Central memory CD8-positive, alpha-beta T cell (primary cell): ENCODE data around the gene TBC1D2B.

ENCODE experiments used
- ATAC-seq: fragments of 150-1000 bp; cut with Tn5 transposase; replicated peaks from 2 replicates; pipeline ENCODE4 v1.10.0; 2022; ENCODE audit warnings: mild to moderate bottlenecking, moderate FRiP score, moderate number of reproducible peaks; ENCODE audit not compliant: poor library complexity, severe bottlenecking; ENCODE audit errors: extremely low read depth
- DNase-seq, 2 donors: peaks; one replicate each; pipeline ENCODE4 v3.0.0; 2021; ENCODE audit warnings: low spot score in 2 of 2
- H3K27ac Mint-ChIP-seq: one replicate; pipeline ENCODE4 v1.8.0; 2022; ENCODE audit warnings: low read depth, mild to moderate bottlenecking, moderate library complexity, mixed read lengths
- H3K27me3 Mint-ChIP-seq: one replicate; pipeline ENCODE4 v1.8.0; 2022; ENCODE audit warnings: mixed read lengths
- H3K36me3 Mint-ChIP-seq: one replicate; pipeline ENCODE4 v1.8.0; 2022; ENCODE audit warnings: mild to moderate bottlenecking, moderate library complexity, mixed read lengths; ENCODE audit not compliant: insufficient read depth
- H3K4me1 Mint-ChIP-seq: one replicate; pipeline ENCODE4 v1.8.0; 2022; ENCODE audit warnings: mixed read lengths
- H3K4me3 Mint-ChIP-seq: one replicate; pipeline ENCODE4 v1.8.0; 2022; ENCODE audit warnings: mild to moderate bottlenecking, moderate library complexity, mixed read lengths
- H3K9me3 Mint-ChIP-seq: one replicate; pipeline ENCODE4 v1.8.0; 2022; ENCODE audit warnings: mixed read lengths

Gene TBC1D2B

DNA sequence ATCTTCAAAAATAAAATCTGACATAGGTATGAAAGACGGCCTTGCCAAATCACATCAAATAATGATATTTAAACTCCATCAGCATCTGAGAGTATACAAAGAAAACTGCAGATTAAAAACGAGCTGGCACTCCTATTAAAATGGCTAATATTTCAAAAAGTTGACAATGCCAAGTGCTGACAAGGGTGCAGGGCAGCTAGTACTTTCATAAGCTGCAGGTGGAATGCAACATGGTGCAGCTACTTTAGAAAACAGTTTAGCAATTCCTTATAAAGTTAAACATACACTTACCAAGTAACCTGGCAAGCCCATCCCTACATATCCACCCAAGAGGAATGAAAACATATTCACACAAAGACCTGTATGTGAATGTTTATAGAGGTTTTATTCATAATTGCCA is 23.0 kb downstream of the TBC1D2B start:
- H3K9me3 Mint-ChIP-seq, result no peaks in the 10 kb centered on the region
- peak overlapping the region; percentile 58 for H3K4me3 Mint-ChIP-seq
- peak overlapping the region; percentile 97 for H3K27ac Mint-ChIP-seq
- peaks cover 88% of the 10 kb centered on the region for H3K4me1 Mint-ChIP-seq
- ATAC-seq (no peak), DNase-seq (no peak)
- peaks cover 30% of the 10 kb centered on the region for H3K36me3 Mint-ChIP-seq
- no peaks in the 10 kb centered on the region for H3K27me3 Mint-ChIP-seq

DNA sequence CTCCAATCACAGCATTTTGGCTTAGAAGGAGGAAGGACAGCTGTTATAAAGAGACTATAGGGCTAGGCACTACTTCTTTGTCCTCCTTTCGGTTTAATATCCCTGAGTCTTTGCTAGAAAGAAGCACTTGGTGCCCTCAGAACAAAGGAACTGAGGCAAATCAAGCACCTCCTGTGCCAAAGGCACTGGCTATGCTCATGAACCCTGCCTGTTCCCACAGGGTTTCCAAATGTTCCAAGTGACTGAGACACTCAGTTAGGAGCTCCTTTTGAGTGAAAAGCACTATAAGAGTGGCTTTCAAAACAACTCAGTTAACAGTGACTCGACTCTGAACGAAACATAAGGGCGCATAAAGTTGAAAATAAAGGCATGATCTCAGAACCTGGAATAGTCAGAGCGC is 25.0 kb downstream of the TBC1D2B start:
- Mint-ChIP-seq H3K36me3 (peaks cover 39% of the 10 kb centered on the region), H3K4me3 (peak overlapping the region; percentile 68), H3K9me3 (no peaks in the 10 kb centered on the region), H3K27ac (peak overlapping the region; percentile 97), H3K27me3 (no peaks in the 10 kb centered on the region), H3K4me1 (peaks cover 88% of the 10 kb centered on the region)
- ATAC-seq, result no peak
- no peak for DNase-seq

DNA sequence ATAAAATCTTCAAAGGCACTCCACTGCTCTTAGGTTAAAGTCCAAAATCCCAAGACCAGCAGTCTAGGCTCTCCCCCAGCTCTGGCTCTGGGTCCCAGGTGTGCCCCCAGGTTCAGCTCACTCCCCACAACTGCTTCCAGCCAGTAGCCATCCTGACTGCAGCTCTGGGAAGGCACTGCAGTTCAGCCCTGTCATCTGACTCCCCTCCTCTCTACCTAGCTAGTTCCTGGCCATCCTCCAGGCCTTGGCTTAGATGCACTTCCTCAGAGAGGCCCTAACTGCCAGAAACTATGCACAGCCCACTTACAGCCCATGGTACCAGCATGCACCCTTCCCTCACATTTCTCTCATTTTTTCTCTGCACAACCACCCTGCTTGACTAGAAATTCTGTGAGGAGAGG is 25.5 kb downstream of the TBC1D2B start:
- peak overlapping the region; percentile 97 for H3K27ac Mint-ChIP-seq
- no peak for DNase-seq
- peak overlapping the region; percentile 68 for H3K4me3 Mint-ChIP-seq
- H3K27me3 Mint-ChIP-seq, result no peaks in the 10 kb centered on the region
- H3K4me1 Mint-ChIP-seq, result peaks cover 93% of the 10 kb centered on the region
- peaks cover 42% of the 10 kb centered on the region for H3K36me3 Mint-ChIP-seq
- no peak for ATAC-seq
- H3K9me3 Mint-ChIP-seq, result no peaks in the 10 kb centered on the region

DNA sequence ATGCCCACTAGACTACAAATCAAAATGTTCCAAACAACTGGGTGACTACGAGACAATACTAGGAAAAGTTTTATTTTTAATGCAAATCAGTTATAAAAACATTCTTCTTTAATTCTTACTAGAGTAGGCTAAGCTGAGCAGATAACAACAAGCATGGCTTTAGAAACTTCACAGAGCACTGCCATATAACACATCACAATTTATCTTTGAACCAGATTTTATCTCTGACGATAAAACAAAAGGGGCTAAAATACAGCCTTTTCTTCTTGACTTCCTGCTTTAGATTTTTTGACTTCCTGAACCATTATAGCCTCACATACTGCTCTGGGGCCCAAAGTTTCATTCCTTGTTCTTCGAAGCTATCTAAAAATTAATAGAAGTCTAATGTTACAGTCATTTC is 25.9 kb downstream of the TBC1D2B start:
- Mint-ChIP-seq H3K4me1 (peaks cover 93% of the 10 kb centered on the region), H3K9me3 (no peaks in the 10 kb centered on the region), H3K36me3 (peaks cover 46% of the 10 kb centered on the region), H3K4me3 (peak overlapping the region; percentile 68), H3K27ac (peak overlapping the region; percentile 97), H3K27me3 (no peaks in the 10 kb centered on the region)
- DNase-seq (no peak), ATAC-seq (no peak)

DNA sequence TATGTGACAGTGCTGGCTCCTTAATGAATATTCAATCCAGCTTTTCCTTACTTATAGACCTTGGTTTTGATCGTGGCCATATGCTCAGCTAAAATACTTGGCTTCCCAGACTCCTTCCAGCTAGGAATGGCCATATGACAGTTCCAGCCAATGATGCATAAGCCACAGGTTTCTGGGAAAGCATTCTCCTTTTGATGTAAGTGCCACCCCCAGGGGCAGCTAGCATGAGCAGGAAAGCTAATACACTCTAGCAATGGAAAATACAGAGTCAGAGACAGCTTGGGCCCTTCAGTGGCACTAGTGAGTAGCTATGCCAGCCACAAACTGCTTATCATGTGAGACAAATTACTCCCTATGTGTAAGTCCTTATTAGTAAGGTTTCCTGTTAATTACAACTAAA is 26.7 kb downstream of the TBC1D2B start:
- Mint-ChIP-seq H3K4me3 (peak overlapping the region; percentile 75), H3K9me3 (no peaks in the 10 kb centered on the region), H3K4me1 (peaks cover 88% of the 10 kb centered on the region), H3K36me3 (peaks cover 47% of the 10 kb centered on the region), H3K27me3 (no peaks in the 10 kb centered on the region), H3K27ac (peak overlapping the region; percentile 97)
- ATAC-seq (no peak), DNase-seq (no peak)

DNA sequence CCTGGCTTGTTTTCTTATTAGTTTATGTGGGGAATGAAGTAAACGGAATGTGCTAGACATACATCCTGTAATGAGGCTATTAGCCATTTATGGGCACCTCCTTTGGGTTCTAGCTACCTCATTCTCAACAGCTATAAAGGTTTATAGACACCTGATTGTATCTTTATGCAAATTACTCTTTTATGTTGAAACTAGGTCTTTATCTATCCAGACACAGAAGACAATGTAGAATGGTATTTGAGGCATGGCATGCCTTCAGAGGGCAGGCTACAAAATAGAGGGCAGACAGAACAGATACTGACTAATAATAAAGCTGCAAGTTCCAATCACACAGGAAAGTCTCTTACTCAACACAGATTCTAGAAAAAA is 27.1 kb downstream of the TBC1D2B start:
- DNase-seq (peak in 1 of 2 donors; percentile 43), ATAC-seq (peak; percentile 72)
- Mint-ChIP-seq H3K9me3 (no peaks in the 10 kb centered on the region), H3K27me3 (no peaks in the 10 kb centered on the region), H3K4me1 (peaks cover 85% of the 10 kb centered on the region), H3K4me3 (peak overlapping the region; percentile 75), H3K27ac (peak overlapping the region; percentile 97), H3K36me3 (peaks cover 47% of the 10 kb centered on the region)

DNA sequence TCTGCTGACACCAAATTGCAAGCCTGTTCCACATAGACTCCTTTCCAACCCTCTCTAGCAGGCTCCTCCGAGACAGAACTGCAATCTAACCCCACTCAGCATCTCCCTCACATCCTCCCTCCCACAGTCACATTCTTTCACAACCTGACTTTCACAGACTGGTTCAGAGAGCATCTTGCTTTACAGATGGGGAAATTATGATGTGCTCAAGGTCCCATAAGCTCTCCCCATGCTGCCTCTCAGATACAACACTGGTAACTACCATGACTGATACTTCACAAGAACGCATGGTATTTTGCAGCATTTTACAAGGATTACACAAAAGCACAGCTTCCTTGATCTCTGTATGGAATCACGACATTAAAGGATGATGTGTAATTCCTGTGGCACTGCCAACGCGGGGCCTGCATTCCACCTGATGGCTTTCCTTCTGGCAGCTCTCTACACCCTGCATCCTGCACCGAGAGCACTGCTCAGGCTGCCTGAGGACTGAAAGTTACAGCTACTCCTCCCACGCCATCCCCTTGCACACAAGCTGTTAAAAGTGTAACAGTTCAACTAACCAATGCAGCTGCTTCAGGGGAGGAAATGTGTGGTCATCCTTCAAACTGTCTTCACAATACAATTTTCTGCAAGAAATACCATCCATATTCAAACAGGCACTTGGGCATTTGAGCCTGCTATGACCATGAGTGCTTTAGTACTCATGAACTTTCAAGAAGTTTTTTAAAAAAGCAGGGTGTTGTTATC is 27.6 kb downstream of the TBC1D2B start:
- peak in 1 of 2 donors; percentile 57 for DNase-seq
- Mint-ChIP-seq H3K4me3 (peak overlapping the region; percentile 75), H3K27ac (peak overlapping the region; percentile 97), H3K27me3 (no peaks in the 10 kb centered on the region), H3K9me3 (no peaks in the 10 kb centered on the region), H3K36me3 (peaks cover 46% of the 10 kb centered on the region), H3K4me1 (peaks cover 85% of the 10 kb centered on the region)
- peak; percentile 49 for ATAC-seq

DNA sequence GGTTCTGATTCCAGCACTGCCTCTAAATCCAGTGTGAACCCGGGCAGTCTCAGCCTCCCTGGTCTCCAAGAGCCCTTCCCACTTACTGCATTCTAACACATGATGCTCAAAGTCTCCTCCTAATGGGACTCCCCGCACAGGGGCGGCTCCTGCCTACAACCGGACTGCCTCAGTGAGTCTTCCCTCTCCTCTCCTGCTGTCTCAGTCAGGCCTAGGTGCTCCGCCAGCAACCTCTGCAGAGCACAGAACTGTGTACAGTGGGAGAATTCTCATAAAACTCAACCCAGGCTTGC is 28.9 kb downstream of the TBC1D2B start:
- no peak for DNase-seq
- peaks cover 50% of the 10 kb centered on the region for H3K36me3 Mint-ChIP-seq

DNA sequence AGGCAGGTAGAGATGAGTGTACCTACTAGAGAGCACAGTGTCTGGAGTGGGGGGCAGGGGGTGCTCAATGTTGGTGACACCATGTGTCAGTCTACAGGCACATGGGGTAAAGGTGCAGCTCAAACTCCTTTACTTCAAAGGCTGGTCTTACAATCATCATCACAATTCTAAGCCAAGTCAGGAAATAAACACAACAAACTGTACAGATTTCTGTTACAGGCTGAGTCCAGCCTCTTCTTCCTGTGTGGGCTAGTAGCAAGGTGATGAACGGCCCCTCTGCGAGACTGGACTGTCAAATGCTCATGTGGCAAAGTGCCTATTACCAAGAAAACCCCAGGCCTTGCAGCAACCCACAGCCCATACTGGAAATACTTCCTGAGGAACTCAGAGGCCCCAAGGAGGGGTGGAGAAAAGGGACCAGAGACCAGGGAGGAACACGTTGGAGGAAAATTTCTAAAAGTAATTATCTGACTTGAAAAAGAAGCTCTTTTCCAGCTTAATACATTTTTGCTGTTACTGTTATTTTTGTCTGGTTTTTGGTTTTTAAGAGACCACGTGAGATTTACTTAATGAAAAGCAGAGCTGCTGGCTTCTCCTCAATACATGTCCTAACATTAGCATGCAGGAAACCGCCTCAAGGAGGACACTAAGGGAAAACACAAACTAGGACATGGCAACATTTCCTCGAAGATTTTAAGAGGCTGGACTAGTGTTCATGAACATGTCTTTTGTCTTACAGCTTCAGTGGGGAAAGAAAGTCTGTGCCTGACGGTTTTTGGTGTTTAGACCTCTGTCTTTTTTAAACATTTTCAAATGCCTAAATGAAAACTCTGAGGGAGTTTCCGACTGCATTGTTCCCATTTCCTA is 29.5 kb downstream of the TBC1D2B start:
- no peaks in the 10 kb centered on the region for H3K9me3 Mint-ChIP-seq
- H3K27ac Mint-ChIP-seq, result peak overlapping the region; percentile 97
- no peaks in the 10 kb centered on the region for H3K27me3 Mint-ChIP-seq
- ATAC-seq, result peak; percentile 28
- H3K4me3 Mint-ChIP-seq, result peak overlapping the region; percentile 66
- peaks cover 53% of the 10 kb centered on the region for H3K36me3 Mint-ChIP-seq
- peak in 1 of 2 donors; percentile 53 for DNase-seq
- H3K4me1 Mint-ChIP-seq, result peaks cover 88% of the 10 kb centered on the region

More for the DNA sequence above, 28.9 kb downstream of the TBC1D2B start:
- Mint-ChIP-seq H3K4me1 (peaks cover 90% of the 10 kb centered on the region), H3K27me3 (no peaks in the 10 kb centered on the region), H3K4me3 (peak overlapping the region; percentile 66), H3K9me3 (no peaks in the 10 kb centered on the region), H3K27ac (peak overlapping the region; percentile 97)
- no peak for ATAC-seq

DNA sequence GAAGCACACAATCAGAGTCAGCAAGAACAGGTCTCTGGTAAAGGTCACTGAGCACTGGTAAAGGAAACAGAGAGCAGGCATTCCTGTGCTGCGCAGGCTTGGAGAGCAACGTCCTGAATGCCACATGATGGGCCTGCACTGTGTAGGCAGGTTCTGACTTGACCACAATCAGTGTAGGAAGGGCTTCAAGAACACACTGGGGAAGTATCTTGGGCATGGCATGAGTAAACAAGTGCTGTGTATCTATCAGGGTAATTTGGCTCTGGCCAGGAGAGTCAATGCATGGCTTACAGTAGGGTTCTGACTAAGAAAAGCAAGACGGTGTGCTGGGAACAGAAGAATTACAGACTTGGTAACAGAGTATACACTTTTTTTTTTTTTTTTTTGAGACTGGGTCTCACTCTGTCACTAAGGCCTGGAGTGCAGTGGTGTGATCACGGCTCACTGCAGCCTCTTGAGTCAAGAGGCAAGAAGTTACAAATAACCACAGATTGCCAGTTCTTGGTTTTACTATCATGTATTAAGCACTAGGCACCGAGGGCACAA is 30.6 kb downstream of the TBC1D2B start:
- ATAC-seq, result peak; percentile 12
- peak overlapping the region; percentile 66 for H3K4me3 Mint-ChIP-seq
- peaks cover 54% of the 10 kb centered on the region for H3K36me3 Mint-ChIP-seq
- no peaks in the 10 kb centered on the region for H3K9me3 Mint-ChIP-seq
- H3K27ac Mint-ChIP-seq, result peak overlapping the region; percentile 97
- DNase-seq, result peak in 1 of 2 donors; percentile 35
- H3K4me1 Mint-ChIP-seq, result peaks cover 88% of the 10 kb centered on the region
- H3K27me3 Mint-ChIP-seq, result no peaks in the 10 kb centered on the region

DNA sequence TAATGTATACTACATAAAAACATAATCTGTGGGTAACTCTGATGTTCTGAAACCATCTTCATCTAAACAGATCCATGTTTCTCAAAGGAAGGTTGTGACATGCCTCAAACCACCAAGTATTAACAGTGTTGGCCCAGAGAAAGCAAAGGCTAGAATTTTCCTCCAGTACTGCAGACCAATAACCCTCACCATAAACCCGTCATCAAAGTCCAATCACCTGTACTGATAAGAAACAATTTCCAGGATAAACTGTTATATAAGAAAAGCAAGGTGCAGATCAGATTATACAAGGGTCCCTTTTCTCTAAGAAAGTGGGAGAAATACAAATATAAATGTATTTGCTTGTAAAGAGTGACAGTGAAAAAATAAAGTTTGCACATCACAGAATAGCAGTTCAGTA is 32.3 kb downstream of the TBC1D2B start:
- peak overlapping the region; percentile 97 for H3K27ac Mint-ChIP-seq
- no peak for DNase-seq
- H3K27me3 Mint-ChIP-seq, result no peaks in the 10 kb centered on the region
- ATAC-seq, result no peak
- H3K9me3 Mint-ChIP-seq, result no peaks in the 10 kb centered on the region
- H3K4me1 Mint-ChIP-seq, result peaks cover 80% of the 10 kb centered on the region
- H3K36me3 Mint-ChIP-seq, result peaks cover 46% of the 10 kb centered on the region
- no peak overlapping the region for H3K4me3 Mint-ChIP-seq

DNA sequence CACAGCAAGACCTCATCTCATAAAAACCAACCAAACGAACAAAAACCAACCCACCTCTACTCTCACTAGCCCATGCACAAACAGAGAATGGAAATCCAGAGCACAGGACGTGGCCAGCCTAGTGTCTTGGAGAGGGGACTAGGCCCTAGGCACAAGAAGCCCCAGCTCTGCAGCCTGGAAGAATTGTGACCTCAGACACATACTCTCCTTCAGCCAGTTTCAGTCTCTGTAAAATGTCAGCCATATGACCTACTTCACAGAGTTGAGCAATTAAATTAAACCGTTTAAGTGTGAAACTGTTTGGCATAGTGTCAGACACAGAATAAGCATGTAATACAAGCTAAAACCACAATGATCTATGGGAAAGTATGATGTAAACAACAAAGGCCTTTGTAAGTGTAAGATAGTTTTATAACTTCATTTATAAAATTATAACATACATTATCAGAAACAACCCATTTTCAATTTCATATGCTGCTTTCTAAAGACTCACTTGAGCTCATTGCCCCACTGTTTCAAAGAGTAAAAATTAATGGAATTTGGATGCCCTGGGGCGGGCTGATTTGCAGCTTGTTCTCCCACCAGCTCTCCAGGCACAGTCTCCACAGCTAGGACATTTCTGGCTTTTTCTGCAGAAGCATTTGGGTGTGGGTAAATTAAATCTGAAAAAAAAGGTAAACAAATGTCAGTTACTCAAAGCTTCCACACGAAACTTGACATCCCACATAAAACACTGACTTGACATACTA is 32.9 kb downstream of the TBC1D2B start:
- no peaks in the 10 kb centered on the region for H3K9me3 Mint-ChIP-seq
- no peaks in the 10 kb centered on the region for H3K27me3 Mint-ChIP-seq
- H3K36me3 Mint-ChIP-seq, result peaks cover 42% of the 10 kb centered on the region
- peak overlapping the region; percentile 97 for H3K27ac Mint-ChIP-seq
- DNase-seq (peak in 1 of 2 donors; percentile 39), ATAC-seq (peak; percentile 78)
- peak overlapping the region; percentile 70 for H3K4me3 Mint-ChIP-seq
- peaks cover 80% of the 10 kb centered on the region for H3K4me1 Mint-ChIP-seq
